Neuronal stem cell (in vitro differentiated cells): ENCODE results near the gene IMMP2L.

Experiments
- DNase-seq: peaks from one replicate; pipeline ENCODE4 v3.0.0-alpha.2; 2013; ENCODE audit warnings: low spot score
- H2AFZ ChIP-seq: one replicate; pipeline ENCODE4 v1.6.1; 2013; ENCODE audit warnings: mild to moderate bottlenecking, low read length, inconsistent platforms
- H2AK5ac ChIP-seq: 2 replicates; pipeline ENCODE4 v1.6.1; 2013; ENCODE audit warnings: low read depth, mild to moderate bottlenecking, inconsistent platforms, low read length, moderate library complexity, mixed read lengths
- H2BK120ac ChIP-seq: 2 replicates; pipeline ENCODE4 v1.6.1; 2013; ENCODE audit warnings: low read depth, mild to moderate bottlenecking, inconsistent platforms, low read length, moderate library complexity, mixed read lengths
- H2BK12ac ChIP-seq: one replicate; pipeline ENCODE4 v1.6.1; 2013; ENCODE audit warnings: low read length, inconsistent platforms
- H2BK15ac ChIP-seq: 2 replicates; pipeline ENCODE4 v1.6.1; 2013; ENCODE audit warnings: mild to moderate bottlenecking, low read length, inconsistent platforms, mixed read lengths
- H2BK5ac ChIP-seq: one replicate; pipeline ENCODE4 v1.6.1; 2013; ENCODE audit warnings: inconsistent platforms, mild to moderate bottlenecking, low read length, moderate library complexity
- H3K14ac ChIP-seq: one replicate; pipeline ENCODE4 v1.6.1; 2013; ENCODE audit warnings: low read length, inconsistent platforms
- H3K18ac ChIP-seq: 2 replicates; pipeline ENCODE4 v1.6.1; 2013; ENCODE audit warnings: low read length, inconsistent platforms
- H3K23ac ChIP-seq: 2 replicates; pipeline ENCODE4 v1.6.1; 2013; ENCODE audit warnings: low read depth, mild to moderate bottlenecking, mixed read lengths, low read length, inconsistent platforms; ENCODE audit not compliant: poor library complexity
- H3K27ac ChIP-seq: replicated peaks from 3 replicates; pipeline ENCODE4 v1.5.1; 2013; ENCODE audit warnings: low read length, inconsistent platforms
- H3K27me3 ChIP-seq, 3 experiments: 2 replicates each; pipeline ENCODE4 v1.6.1; 2013; ENCODE audit warnings: low read length in 3 of 3, mild to moderate bottlenecking in 2 of 3, inconsistent platforms in 1 of 3, low read depth in 1 of 3, mixed read lengths in 1 of 3, moderate library complexity in 1 of 3; ENCODE audit not compliant: control insufficient read depth in 3 of 3, insufficient read depth in 3 of 3
- H3K36me3 ChIP-seq, 2 donors: replicated peaks in 1 of 2; 2 replicates each; pipeline ENCODE4 v1.6.1; 2013; ENCODE audit warnings: low read length in 2 of 2; ENCODE audit not compliant: control insufficient read depth in 2 of 2, insufficient read depth in 2 of 2
- H3K4ac ChIP-seq: 2 replicates; pipeline ENCODE4 v1.6.1; 2013; ENCODE audit warnings: inconsistent platforms, mild to moderate bottlenecking, low read length, moderate library complexity
- H3K4me1 ChIP-seq, 2 donors: 1 replicate in 1 of 2; 2 replicates in 1 of 2; pipeline ENCODE4 v1.6.1; 2013; ENCODE audit warnings: low read length in 2 of 2, low read depth in 1 of 2; ENCODE audit not compliant: control insufficient read depth in 2 of 2, insufficient read depth in 1 of 2
- H3K4me2 ChIP-seq: one replicate; pipeline ENCODE4 v1.6.1; 2013; ENCODE audit warnings: mild to moderate bottlenecking, low read length, inconsistent platforms; ENCODE audit not compliant: insufficient read depth, poor library complexity, severe bottlenecking
- H3K4me3 ChIP-seq, 2 donors: 2 replicates each; pipeline ENCODE4 v1.5.1; 2013; ENCODE audit warnings: low read length in 2 of 2, mild to moderate bottlenecking in 2 of 2, inconsistent platforms in 1 of 2, moderate library complexity in 1 of 2
- H3K79me1 ChIP-seq: one replicate; pipeline ENCODE4 v1.6.1; 2013; ENCODE audit warnings: low read depth, mild to moderate bottlenecking, inconsistent platforms, low read length, moderate library complexity
- H3K9ac ChIP-seq: one replicate; pipeline ENCODE4 v1.6.1; 2013; ENCODE audit warnings: mild to moderate bottlenecking, low read depth, low read length, inconsistent platforms; ENCODE audit not compliant: poor library complexity
- H3K9me3 ChIP-seq, 2 donors: replicated peaks in 1 of 2; 2 replicates each; pipeline versions ENCODE3 to v1.6.1; 2013; ENCODE audit warnings: low read length in 2 of 2, mild to moderate bottlenecking in 2 of 2, inconsistent platforms in 1 of 2, low read depth in 1 of 2, mixed read lengths in 1 of 2, moderate library complexity in 1 of 2; ENCODE audit not compliant: control insufficient read depth in 2 of 2, insufficient read depth in 1 of 2
- H4K8ac ChIP-seq: one replicate; pipeline ENCODE4 v1.6.1; 2013; ENCODE audit warnings: low read depth, mild to moderate bottlenecking, inconsistent platforms, low read length, moderate library complexity
- H4K91ac ChIP-seq: one replicate; pipeline ENCODE4 v1.6.1; 2013; ENCODE audit warnings: low read length, low read depth, mild to moderate bottlenecking, inconsistent platforms; ENCODE audit not compliant: poor library complexity
- WGBS, 2 donors: extraction: QIAGEN DNeasy Blood & Tissue Kit; methylation state at CpG; one replicate each; pipeline ENCODE4 v1.1.7; 2013; ENCODE audit warnings: missing lambda C conversion rate in 2 of 2, mixed read lengths in 1 of 2; ENCODE audit not compliant: insufficient read length in 2 of 2, insufficient replicate concordance in 1 of 2; ENCODE audit errors: extremely low coverage in 2 of 2; 5-methylcytosine and 5-hydroxymethylcytosine counted together

IMMP2L gene

GRCh38 chr7:111262293-111263116 lies 299.8 kb downstream of the IMMP2L start:
- no peak overlapping the region for H3K4me3 ChIP-seq
- H2AFZ ChIP-seq = no peak overlapping the region
- no peak overlapping the region for H2AK5ac ChIP-seq
- no peak overlapping the region for H2BK12ac ChIP-seq
- H3K27ac ChIP-seq = no peak overlapping the region
- H3K4ac ChIP-seq = no peak overlapping the region
- no peaks in the 10 kb centered on the region for H3K27me3 ChIP-seq
- H3K4me1 ChIP-seq = no peaks in the 10 kb centered on the region
- no peak overlapping the region for H2BK5ac ChIP-seq
- no CpG with 5 or more reads among the region's 4 CpGs for WGBS, 2 donors
- H3K9me3 ChIP-seq = no peaks in the 10 kb centered on the region
- no peaks in the 10 kb centered on the region for H3K79me1 ChIP-seq
- no peaks in the 10 kb centered on the region for H3K36me3 ChIP-seq
- DNase-seq = no peak
- no peak overlapping the region for H2BK15ac ChIP-seq
- H3K23ac ChIP-seq = no peak overlapping the region
- H3K18ac ChIP-seq = no peak overlapping the region
- no peak overlapping the region for H4K91ac ChIP-seq
- H3K14ac ChIP-seq = no peak overlapping the region
- H3K4me2 ChIP-seq = no peak overlapping the region
- H3K9ac ChIP-seq = no peak overlapping the region
- H4K8ac ChIP-seq = no peak overlapping the region
- H2BK120ac ChIP-seq = no peak overlapping the region

- H3K23ac ChIP-seq = no peak overlapping the region
- H3K36me3 ChIP-seq = no peaks in the 10 kb centered on the region
- no peak overlapping the region for H4K8ac ChIP-seq
- H3K27ac ChIP-seq = no peak overlapping the region
- H2BK15ac ChIP-seq = no peak overlapping the region
- no peak overlapping the region for H2AFZ ChIP-seq
- H3K4me3 ChIP-seq = no peak overlapping the region
- no peak overlapping the region for H3K14ac ChIP-seq
- no peak overlapping the region for H3K4me2 ChIP-seq
- no peak for DNase-seq
- no peak overlapping the region for H2BK120ac ChIP-seq
- H2AK5ac ChIP-seq = no peak overlapping the region
- H3K27me3 ChIP-seq = no peaks in the 10 kb centered on the region
- WGBS, 2 donors = no CpG with 5 or more reads among the region's 3 CpGs
- no peak overlapping the region for H3K9ac ChIP-seq
- no peaks in the 10 kb centered on the region for H3K9me3 ChIP-seq
- no peak overlapping the region for H4K91ac ChIP-seq
- no peak overlapping the region for H3K18ac ChIP-seq
- no peak overlapping the region for H2BK5ac ChIP-seq
- no peaks in the 10 kb centered on the region for H3K79me1 ChIP-seq
- no peak overlapping the region for H3K4ac ChIP-seq
- no peaks in the 10 kb centered on the region for H3K4me1 ChIP-seq
- H2BK12ac ChIP-seq = no peak overlapping the region
These were observed 300.8 kb downstream of the IMMP2L start for GRCh38 chr7:111261496-111261895.

DNA sequence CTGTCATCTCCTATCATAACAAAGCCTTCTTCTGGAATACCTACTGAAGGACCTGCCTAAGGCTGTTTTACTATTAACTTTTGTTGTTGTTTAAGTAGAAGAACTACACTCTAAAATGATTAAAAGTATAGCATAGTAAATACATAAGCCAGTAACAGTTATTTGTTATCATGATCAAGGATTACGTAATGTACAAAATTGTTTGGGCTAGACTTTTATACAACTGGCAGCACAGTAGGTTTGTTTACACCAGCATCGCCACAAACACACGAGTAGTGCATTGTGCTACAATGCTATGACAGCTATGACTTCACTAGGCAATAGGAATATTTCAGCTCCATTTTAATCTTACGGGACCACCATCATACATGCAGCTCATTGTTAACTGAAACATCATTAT lies 302.3 kb downstream of the IMMP2L start:
- no peak overlapping the region for H2BK12ac ChIP-seq
- WGBS, 2 donors = no CpG with 5 or more reads among the region's 4 CpGs
- H2AFZ ChIP-seq = no peak overlapping the region
- no peaks in the 10 kb centered on the region for H3K27me3 ChIP-seq
- H3K9ac ChIP-seq = no peak overlapping the region
- H2BK120ac ChIP-seq = no peak overlapping the region
- DNase-seq = no peak
- H3K4ac ChIP-seq = no peak overlapping the region
- H3K36me3 ChIP-seq = no peaks in the 10 kb centered on the region
- H3K79me1 ChIP-seq = no peaks in the 10 kb centered on the region
- H3K23ac ChIP-seq = no peak overlapping the region
- H3K18ac ChIP-seq = no peak overlapping the region
- H3K14ac ChIP-seq = no peak overlapping the region
- H4K91ac ChIP-seq = no peak overlapping the region
- no peak overlapping the region for H2AK5ac ChIP-seq
- H3K27ac ChIP-seq = no peak overlapping the region
- H3K4me3 ChIP-seq = no peak overlapping the region
- no peak overlapping the region for H2BK15ac ChIP-seq
- no peaks in the 10 kb centered on the region for H3K9me3 ChIP-seq
- no peaks in the 10 kb centered on the region for H3K4me1 ChIP-seq
- H4K8ac ChIP-seq = no peak overlapping the region
- no peak overlapping the region for H2BK5ac ChIP-seq
- H3K4me2 ChIP-seq = no peak overlapping the region

- H3K14ac ChIP-seq = no peak overlapping the region
- H3K27ac ChIP-seq = no peak overlapping the region
- H3K4me1 ChIP-seq = no peaks in the 10 kb centered on the region
- H2BK12ac ChIP-seq = no peak overlapping the region
- no peak overlapping the region for H3K23ac ChIP-seq
- H4K8ac ChIP-seq = no peak overlapping the region
- H2BK15ac ChIP-seq = no peak overlapping the region
- H3K4me2 ChIP-seq = no peak overlapping the region
- DNase-seq = no peak
- H3K4ac ChIP-seq = no peak overlapping the region
- H3K27me3 ChIP-seq = no peaks in the 10 kb centered on the region
- no peak overlapping the region for H3K9ac ChIP-seq
- no peak overlapping the region for H2AK5ac ChIP-seq
- H3K79me1 ChIP-seq = no peaks in the 10 kb centered on the region
- H3K18ac ChIP-seq = no peak overlapping the region
- no peak overlapping the region for H4K91ac ChIP-seq
- H3K9me3 ChIP-seq = no peaks in the 10 kb centered on the region
- H2BK5ac ChIP-seq = no peak overlapping the region
- no peak overlapping the region for H2BK120ac ChIP-seq
- no CpG with 5 or more reads among the region's 1 CpG for WGBS, 2 donors
- no peak overlapping the region for H2AFZ ChIP-seq
- H3K4me3 ChIP-seq = no peak overlapping the region
- no peaks in the 10 kb centered on the region for H3K36me3 ChIP-seq
These were observed 305.9 kb downstream of the IMMP2L start for GRCh38 chr7:111256391-111256790.
